HuH-7 (cell line): ENCODE data around the gene ASB7.
A peak's percentile ranks its signal among the peaks of the same experiment; 100 is the strongest.
"Not testable (repeated sequence)": the region's sequence is repeated elsewhere in the genome, so short reads cannot be mapped to it uniquely, and the experiment has no call there.

Experiments
- DNase-seq: peaks from one replicate; pipeline ENCODE4 v3.0.0; 2011; ENCODE audit warnings: low spot score

ASB7 gene

DNA sequence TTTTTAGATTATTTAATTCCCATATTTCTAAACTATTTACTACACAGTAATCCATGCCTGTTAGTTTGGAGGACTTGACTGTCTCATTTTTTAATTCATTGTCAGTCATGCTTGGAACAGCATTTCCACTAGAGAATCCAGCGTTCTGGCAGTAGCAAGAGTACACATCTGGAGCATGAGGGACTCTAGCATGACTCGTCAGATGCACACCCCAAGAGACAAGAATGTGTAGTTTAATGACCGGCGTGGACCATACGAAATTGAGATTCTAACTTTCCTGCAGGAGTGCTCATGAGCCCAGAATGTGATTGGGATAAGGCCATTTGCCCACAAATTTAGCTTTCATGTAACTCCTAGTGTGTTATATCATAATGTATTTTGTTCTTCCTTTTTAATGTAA lies 48.9 kb downstream of the ASB7 start:
- no peak for DNase-seq

DNA sequence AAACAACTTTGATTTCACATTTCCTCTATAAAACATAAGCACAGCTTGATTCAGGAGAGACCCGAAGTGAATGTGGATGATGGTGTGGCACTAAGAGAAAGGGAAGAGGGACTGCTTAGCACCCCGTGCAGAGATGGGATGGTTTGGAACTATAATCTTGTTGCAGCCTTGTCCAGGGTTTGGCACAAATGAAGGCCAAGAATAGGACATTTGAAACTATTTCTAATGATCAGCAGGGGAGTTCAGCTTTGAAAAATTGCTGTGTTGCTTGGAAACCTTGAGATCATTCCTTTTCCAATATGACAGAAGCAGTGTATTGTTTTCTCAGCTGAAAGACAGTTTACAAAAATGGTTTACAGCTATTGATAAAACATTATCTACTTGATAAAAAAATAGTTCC lies 49.7 kb downstream of the ASB7 start:
- no peak for DNase-seq

DNA sequence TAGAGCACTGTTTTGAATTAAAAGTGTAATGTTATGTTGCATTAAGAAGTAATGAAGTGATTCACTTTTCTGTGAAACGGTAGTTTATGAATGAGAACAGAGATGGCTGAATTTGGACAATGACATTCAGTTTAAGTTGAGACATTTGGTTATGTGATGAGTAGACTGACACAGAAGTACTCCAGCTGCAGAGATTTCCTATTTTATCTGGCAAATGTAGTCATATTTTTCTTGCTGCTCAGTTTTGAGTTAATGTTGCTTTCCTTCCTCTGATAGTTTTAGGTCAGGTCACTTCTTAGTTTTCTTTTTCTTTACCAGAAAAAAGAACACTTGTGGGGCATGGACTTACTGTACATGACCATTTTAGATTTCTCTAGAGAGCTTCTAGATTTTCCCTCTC lies 51.2 kb downstream of the ASB7 start:
- no peak for DNase-seq

DNA sequence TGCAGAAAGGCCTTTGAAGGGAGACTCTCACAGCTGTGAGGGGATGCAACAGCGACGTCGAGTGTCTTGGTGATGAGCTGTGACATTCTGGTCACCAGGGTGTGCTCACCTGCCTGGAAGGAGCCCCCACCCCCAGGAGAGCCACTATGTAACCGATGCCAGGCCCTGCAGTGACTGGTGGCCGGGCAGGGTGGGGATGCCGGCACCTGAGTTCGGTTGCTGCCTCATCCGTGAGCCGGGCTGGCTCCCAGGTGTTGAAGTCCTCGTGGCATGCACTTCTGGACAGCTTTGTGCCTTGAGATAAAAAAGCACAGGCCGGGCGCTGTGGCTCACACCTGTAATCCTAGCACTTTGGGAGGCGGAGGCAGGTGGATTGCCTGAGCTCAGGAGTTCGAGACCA lies 56.5 kb downstream of the ASB7 start:
- no peak for DNase-seq

DNA sequence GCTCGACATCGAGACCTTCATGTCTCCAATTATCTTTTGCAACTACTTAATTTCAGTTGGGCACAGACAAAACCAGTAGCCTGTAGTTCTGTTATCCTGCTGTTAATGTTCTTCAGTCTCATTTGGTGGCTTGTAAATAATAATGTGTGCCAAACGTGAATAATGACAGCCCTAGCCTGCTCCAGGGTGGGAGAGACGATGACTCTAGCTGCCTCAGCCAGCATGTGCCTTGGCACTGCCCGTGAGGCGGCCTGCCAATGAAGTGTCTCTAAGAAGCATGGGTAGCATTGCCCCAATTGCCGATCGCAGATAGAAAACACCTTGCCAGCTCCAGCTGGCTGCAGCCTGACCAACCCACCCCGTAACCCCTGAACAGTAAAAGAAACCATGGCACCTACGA lies 58.8 kb downstream of the ASB7 start:
- DNase-seq, result no peak

DNA sequence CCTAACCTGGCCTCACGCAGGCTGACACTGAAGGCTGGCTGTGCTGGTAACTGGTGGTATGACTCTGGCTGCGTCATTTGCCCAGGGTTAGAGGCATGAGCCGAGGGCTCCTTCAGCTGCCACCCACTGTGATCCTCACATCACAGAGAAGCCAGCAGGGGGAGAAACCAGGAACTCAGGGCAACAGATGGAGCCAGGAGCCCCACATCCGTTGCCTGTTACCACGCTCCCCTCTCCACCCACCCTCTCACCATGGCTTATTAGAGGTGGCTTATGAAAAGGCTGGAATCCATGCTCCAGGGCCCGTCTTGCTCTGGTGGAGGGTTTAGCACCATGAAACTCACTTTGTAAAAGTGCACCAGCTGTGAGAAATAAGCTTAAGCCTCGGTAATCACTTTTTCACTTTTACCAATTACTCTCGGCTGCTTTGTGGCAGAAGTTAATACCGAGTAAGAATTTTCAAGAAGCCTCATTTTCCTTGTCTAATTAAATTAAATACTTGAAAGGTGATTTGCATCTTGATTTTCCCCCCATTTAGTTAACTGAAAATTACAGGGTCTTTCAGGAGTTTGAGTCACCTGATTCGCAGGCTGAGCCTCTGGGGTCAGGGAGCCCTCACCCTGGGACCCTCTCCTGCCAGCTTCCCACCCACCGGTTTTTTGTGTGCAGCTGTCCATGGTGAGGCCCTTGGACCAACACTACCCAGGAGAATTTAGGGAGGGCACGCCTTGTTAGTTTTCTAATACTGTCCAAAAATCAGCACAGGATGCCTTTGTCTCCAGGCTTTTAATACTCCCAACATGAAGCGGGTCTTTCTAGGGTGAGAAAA lies 60.9 kb downstream of the ASB7 start:
- peak; percentile 50 for DNase-seq

DNA sequence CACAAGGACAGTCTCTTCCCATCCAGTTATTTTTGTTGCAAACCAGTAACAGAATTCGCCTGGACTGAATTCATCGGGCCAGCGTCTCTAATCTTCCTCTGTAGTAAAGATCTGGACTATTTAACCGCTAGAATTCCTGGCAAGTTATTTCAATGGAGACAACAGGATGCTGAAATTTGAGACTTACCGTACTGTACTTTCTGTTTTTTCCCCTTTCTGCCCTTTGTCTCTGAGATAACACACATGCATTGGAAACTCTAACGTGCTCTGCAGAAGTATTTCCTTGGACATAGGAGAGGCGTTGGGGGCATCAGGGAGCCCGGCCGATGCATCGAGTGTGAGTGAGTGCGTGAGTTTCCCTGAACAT lies 61.5 kb downstream of the ASB7 start:
- no peak for DNase-seq

DNA sequence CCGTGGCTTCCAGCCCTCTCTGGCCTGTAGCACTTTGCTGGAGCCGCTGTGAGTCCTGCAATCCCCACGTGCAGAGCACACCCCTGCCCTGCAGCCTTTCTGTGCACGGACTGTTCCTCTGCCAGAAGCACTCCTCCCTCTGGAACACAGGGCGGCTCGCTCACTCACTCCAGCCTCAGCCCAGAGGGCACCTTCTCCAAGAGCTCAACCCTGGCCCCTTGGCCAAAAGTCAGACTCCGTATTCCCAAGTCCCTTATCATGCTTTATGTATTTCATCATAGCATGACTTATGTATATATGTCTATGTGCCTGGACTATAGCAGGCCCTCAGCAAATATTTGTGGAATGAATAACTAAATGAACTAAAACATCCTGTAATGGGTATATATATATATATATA lies 63.2 kb downstream of the ASB7 start:
- no peak for DNase-seq

DNA sequence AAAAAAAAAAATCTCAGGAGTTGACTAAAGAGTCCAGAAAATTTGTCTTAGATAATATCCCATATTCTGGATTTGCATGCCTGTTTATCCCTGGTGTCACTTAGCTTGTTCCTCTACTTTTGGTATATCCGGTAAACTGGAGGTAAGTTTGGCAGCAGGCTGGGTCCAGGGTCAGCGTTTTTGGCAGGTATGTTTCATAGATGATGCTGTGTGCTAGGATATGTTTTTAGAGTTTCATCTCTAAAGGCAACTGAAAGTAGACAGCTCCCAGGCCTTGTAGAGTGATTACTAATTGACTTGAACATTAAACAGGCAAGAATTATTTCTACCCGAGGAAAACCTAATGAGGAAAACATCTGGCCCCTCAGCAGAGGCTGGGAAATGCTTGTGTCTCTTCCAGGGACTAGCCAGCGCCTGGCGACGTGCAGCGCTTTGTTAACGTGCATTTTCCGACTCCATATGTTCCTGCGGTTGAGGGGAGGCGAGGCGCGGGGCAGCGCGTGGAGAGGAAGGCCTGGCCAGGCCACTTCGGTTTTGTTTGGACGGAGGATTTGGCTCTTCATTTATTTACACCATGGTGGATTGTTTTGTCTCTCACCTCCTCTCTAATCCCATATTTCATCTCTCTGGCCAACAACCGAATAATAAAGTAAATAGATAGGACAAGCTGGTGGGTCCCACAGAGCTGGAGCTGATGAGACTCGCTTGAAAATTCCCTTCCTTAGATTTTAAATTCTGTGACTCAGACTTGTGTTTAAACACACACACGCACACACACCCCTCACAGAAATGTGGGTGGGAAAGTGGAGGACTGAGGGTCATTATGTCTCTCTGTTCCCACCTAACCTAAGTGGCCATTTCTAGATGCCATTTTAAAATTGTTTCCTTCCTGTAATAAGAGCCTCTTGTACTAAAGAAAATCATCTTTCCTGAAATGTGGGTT lies 65.3 kb downstream of the ASB7 start:
- no peak for DNase-seq

DNA sequence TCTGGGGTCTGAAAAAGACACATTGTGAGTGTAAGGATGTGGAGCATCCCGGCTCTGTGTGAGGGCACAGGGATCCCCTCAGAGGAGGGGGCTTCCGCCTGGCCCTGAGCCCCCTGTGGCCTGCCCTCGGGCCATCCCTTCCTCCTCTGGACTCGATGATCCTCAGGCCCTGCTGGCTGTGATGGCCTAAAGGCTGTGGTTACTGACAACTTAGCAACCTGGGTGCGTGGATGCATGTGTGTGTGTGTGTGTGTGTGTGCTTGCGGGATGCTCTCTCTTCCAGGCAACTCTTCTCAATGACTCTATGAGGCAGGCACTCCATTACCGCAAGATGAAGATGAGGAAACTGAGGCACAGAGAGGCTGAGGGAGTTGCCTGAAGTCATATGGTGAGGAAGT lies 66.0 kb downstream of the ASB7 start:
- no peak for DNase-seq

DNA sequence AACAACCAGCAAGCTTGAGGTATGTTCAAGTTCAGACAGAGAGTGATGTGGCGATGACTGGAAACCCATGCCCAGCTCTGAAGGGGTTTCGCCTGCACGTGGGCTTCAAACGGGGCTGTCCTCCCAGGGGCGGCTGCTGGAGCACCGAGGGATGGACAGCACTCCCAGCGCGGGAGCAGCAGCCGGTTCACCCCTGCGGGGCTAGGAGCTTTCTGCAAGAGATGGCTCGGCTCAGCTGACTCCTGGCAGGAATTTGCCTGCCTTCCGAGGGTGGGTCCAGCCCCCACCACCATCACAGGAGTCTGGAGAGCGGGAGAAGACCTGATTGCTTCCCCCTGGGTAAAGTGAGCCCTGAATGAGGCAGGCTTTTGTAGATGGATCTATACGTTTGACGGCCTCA lies 66.9 kb downstream of the ASB7 start:
- no peak for DNase-seq

DNA sequence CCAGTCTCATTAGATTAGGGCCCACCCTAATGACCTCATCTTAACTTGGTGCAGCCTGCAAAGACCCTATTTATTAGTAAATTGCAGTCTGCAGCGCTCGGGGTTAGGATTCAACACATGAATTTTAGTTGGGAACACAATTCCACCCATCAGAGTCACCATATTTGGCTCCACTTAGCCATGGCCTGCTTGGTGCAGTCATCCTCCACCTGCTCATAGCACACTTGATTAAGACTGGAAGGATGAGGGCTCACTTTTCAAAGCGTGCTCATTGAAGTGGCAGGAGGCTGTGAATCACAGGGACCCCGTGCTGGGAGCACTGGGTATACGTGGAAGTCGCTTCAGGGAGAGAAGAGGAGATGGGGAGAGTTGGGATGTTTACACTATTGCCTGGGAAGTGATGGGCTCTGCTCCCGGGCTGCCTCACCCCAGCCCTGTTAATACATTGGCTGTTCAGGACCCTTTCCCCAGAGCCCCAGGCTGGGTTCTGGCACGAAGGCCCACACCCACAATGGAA lies 68.2 kb downstream of the ASB7 start:
- DNase-seq, result no peak

DNA sequence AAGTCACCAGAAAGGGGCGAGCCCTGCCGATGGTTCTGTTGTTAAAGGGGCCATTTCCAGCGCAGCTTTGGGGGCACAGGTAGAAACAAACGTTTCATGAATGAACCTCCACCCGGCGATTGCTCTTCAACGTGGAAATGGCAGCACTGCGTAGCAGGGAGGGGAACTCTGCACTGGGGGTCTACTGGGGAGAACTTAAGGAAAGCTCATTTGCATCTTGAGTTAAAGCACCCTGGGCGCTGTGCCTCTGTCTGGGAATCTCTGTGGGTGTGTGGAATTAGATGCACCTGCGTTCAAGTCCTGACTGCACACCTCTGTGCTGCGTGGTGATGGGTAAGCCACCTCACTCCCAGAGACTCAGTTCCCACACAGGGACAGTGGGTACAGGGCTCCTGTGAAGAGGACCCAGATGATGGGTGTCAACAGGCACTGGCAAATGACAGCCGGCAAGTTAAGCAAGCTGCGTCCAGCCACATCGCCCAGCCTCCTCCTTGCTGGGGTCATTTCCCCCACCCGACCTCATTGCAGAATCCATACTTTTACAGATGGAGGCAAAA lies 68.8 kb downstream of the ASB7 start:
- no peak for DNase-seq

DNA sequence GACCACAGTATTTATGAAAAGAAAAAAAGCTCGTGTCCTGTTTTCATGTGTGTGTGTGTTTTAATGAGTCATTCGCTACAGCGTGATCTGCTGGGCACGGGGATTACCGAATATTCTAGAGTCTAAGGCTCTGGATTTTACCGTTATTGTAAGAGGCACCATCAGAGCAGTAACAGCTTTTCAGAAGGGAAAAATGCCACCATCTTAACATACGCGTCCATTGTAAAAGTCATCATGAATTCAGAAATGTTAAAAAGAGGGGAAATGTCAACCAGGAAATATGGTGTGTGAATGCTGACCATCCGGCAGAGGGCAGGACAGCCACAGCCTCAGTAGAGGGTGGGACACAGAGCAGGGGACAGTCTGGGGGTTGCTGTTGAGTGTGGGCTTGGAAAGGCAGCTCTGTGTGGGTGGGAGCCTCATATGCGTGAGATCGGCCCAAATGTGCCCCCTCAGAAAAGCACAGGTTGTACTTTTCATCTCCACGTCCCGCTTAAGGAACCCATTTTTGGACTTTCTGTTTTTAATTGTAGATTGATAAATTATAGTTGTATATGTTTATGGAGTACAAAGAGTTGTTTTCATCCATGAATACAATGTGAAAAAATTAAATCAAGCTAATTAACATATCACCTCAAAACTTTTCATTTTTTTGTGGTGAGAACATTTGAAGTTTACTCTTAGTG lies 69.6 kb downstream of the ASB7 start:
- peak; percentile 63 for DNase-seq

DNA sequence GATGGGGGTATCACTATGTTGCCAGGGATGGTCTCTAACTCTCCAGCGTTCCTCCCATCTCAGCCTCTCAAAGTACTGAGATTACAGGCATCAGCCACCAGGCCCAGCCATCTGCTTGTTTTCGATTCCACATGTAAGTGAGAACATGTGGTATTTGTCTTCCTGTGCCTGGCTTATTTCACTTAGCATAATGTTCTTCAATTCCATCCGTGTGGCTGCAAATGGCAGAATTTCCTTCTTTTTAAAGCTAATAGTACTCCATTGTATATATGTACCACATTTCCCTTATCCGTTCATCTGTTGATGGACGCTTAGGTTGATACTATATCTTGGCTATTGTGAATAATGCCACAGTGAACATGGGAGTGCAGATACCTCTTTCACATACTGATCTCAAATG lies 70.6 kb downstream of the ASB7 start:
- DNase-seq, result no peak

DNA sequence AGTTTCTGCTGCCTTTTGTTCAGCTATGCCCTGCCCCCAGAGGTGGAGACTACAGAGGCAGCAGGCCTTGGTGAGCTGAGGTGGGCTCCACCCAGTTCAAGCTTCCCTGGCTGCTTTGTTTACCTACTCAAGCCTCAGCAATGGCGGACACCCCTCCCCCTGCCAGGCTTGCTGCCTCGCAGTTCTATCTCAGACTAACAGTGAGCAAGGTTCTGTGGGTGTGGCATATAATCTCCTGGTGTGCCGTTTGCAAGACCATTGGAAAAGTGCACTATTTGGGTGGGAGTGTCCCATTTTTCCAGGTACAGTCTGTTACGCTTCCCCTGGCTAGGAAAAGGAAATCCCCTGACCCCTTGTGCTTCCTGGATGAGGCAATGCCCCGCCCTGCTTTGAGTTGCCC lies 76.8 kb downstream of the ASB7 start:
- not testable (repeated sequence) for DNase-seq

DNA sequence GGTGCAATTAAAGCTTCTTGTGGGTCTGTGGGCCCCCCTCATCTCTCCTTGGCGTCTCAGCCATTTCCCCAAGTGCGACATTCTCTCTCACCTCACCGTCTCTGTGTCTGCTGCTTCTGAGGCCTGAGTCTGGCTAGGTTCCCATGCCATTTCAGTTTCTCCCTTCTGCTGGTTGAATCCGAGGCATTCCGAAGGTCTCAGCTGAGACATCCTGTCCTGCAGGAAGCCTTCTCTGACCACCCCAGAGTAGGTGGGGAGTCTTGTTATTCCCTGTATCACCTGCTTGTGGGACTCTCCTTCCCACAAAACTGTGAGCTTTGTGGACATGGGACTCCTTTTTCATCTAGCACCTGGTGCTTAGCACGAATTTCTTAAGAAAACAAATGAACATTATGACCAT lies 78.3 kb downstream of the ASB7 start:
- no peak for DNase-seq

DNA sequence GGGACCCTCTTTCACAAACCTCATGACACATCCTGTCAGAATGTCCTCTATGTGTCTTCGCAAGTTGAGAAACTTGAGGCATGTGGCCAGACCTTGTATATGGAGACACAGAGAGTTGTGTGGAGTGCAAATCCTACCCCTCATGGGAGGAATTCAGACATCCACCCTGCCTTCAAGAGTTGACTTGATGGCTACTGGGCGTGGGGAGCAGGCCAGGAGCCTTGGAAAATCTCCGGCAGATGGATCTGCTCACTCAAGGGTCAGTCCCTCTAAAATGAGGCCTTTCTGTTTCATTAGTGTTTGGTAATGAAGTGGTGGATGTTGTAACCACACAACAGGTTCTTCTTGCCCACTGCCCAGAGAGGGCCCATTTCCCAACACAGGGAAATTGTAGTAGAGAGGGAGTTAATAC lies 79.0 kb downstream of the ASB7 start:
- DNase-seq, result no peak

DNA sequence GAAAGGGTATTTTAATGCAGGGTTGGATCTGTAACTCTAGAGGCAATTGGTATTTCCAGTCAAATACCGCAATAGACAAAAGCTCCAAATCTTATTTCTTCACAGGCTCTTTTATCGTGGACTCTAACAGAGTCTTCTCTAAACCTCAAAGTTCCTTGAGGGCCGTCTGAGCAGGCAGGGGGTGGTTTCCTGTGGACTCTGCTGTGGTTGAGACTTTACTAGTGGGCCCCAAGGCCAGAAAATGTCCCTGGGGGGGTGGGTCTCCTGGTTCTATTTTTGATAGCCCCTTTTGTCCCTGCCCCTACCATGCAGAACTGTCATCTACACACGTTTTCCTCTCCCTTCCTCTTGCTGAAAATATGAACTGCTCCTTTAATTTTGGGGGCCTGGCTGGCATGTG lies 80.1 kb downstream of the ASB7 start:
- DNase-seq, result no peak

DNA sequence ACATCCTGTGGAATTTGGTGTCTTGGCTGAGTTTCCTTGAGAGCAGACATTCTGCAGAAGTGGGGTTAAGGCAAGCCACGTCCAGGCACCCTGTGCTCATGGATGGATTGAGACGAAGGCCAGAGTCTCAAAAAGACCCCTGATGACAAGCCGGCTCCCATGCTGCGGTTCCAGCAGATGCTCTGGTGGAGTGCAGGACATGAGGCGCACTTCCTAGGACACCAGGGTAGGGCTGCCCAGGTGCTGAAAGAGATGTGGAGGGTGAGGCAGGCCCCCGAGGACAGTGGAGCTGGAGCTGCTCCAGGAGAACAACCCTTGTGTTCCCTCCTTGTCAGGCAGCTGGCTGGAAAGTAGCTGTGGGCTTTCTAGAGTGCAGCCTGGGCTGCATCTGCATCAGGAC lies 81.0 kb downstream of the ASB7 start:
- DNase-seq, result no peak

DNA sequence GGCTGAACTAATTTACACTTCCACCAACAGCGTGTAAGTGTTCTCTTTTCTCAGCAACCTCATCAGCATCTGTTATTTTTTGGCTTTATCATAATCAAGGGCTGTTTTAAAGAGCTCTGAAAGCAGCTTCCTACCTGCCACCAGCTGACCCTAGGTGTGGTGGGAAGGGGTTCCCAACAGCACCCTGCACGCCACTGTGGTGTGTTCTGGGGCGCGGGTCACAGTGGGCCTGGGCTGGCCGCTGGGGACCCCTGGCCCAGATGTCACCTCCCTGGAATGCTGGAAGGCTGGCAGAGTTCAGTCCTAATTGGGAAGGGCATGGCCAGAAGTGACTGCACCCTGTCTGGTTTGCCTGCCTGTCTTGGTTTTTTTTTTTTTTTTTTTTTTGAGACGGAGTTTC lies 82.2 kb downstream of the ASB7 start:
- no peak for DNase-seq

DNA sequence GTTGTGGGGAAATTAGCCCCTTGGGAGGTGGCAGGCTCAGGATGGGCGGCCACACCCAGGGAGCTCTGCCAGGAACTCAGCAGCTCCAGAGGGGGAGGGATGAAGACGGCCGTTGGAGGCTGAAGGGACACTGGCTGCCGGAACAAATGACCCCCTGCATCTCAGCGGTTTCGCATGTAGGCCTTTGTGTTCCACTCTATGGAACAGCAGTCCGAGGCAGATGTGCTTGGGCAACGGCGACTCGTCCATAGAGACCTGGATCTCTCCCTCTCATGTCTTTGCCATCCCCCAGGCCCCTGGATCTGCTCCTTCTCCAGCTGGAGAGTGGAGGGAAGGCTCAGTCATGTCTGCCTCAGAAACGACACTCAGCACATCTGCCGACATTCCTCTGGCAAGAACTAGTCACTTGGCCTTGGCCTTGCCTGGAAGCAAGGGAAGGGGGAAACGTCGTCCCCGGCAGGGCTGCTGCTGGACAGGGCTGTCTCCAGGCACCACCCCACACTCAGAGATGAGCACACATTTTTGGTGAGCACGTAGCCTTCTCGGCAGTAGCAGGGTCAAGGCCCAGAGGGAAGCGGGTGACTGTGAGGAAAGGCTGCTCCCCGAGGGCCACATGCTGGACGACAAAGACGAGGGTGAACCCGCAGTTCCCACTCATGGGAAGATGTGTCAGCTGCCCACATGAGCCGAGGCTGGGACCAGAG lies 83.8 kb downstream of the ASB7 start:
- DNase-seq, result no peak
